ENCODE results near the gene FGF12. TPM values are rescaled to one million over a fixed set of nuclear protein-coding genes. Genes with fewer than 3 reads are reported as not detected.

Gene FGF12
- total RNA-seq, 3 donors from 2014 or later = 0.44 to 2.1 (median 0.66) TPM

GRCh38 chr3:192545333-192545732 lies 182.0 kb downstream of the FGF12 start:
- Histone ChIP-seq H3K4me1 (no peaks in the 10 kb centered on the region), H3K9me3 (no peaks in the 10 kb centered on the region), H3K27me3 (no peaks in the 10 kb centered on the region), H3K4me3 (no peak overlapping the region), H3K27ac (no peak overlapping the region), H3K36me3 (no peaks in the 10 kb centered on the region)
- DNase-seq (ENCODE audit: low spot score in 2 of 2) = no peak
- TF ChIP-seq POLR2AphosphoS5 (IDR thresholded peaks at IDR 0.05) (no peak), POLR2A (IDR thresholded peaks at IDR 0.05) (no peak)
- TF ChIP-seq, protein P1, sequence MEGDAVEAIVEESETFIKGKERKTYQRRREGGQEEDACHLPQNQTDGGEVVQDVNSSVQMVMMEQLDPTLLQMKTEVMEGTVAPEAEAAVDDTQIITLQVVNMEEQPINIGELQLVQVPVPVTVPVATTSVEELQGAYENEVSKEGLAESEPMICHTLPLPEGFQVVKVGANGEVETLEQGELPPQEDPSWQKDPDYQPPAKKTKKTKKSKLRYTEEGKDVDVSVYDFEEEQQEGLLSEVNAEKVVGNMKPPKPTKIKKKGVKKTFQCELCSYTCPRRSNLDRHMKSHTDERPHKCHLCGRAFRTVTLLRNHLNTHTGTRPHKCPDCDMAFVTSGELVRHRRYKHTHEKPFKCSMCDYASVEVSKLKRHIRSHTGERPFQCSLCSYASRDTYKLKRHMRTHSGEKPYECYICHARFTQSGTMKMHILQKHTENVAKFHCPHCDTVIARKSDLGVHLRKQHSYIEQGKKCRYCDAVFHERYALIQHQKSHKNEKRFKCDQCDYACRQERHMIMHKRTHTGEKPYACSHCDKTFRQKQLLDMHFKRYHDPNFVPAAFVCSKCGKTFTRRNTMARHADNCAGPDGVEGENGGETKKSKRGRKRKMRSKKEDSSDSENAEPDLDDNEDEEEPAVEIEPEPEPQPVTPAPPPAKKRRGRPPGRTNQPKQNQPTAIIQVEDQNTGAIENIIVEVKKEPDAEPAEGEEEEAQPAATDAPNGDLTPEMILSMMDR (IDR thresholded peaks at IDR 0.05) = no peak
- intact Hi-C loops (cut with DNase I; ENCODE audit: low total_unique reads) = no loop called here

DNA sequence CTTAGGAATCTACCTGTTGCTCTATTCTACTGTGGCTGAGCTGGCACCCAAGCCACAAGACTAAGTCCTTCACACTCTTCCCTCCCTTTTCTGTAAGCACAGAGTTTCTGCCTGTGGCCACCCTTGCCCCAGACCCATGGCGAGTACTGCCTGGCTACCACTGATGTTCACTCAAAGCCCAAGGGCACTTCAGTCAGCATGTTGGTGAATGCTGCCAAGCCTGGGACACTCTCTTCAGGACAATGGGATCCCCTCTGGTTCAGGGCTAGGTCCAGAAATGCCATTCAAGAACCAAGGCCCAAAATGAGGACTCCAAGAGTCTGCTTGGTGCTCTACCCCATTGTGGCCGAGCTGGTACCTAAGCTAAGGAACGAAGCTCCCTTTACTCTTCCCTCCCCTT lies 184.2 kb downstream of the FGF12 start:
- no peak for DNase-seq (ENCODE audit: low spot score in 2 of 2)
- no peaks in the 10 kb centered on the region for H3K4me1 ChIP-seq
- H3K4me3 ChIP-seq = no peak overlapping the region
- no peaks in the 10 kb centered on the region for H3K27me3 ChIP-seq
- H3K9me3 ChIP-seq = no peaks in the 10 kb centered on the region
- H3K27ac ChIP-seq = no peak overlapping the region
- no peak for TF ChIP-seq POLR2AphosphoS5 (IDR thresholded peaks at IDR 0.05)
- no peaks in the 10 kb centered on the region for H3K36me3 ChIP-seq
- intact Hi-C loops (cut with DNase I; ENCODE audit: low total_unique reads) = no loop called here

GRCh38 chr3:192516820-192517219 lies 210.5 kb downstream of the FGF12 start:
- DNase-seq (ENCODE audit: low spot score in 2 of 2) = no peak
- H3K27me3 ChIP-seq = peaks cover 0 to 20% of the 10 kb centered on the region in 2 donors
- H3K36me3 ChIP-seq = no peaks in the 10 kb centered on the region
- no peak overlapping the region for H3K4me3 ChIP-seq
- no peaks in the 10 kb centered on the region for H3K4me1 ChIP-seq
- no peak overlapping the region for H3K27ac ChIP-seq
- no peaks in the 10 kb centered on the region for H3K9me3 ChIP-seq
- intact Hi-C loops (cut with DNase I; ENCODE audit: low total_unique reads) = no loop called here
- TF ChIP-seq, protein P1 (IDR thresholded peaks at IDR 0.05) = no peak
- no peak for TF ChIP-seq POLR2A (IDR thresholded peaks at IDR 0.05)
- TF ChIP-seq POLR2AphosphoS5 (IDR thresholded peaks at IDR 0.05) = no peak

- Histone ChIP-seq H3K4me1 (no peaks in the 10 kb centered on the region), H3K4me3 (peak overlapping the region in 2 of 3 donors; percentile 56 to 71), H3K9me3 (no peaks in the 10 kb centered on the region), H3K27ac (no peak overlapping the region), H3K27me3 (peaks cover 0 to 20% of the 10 kb centered on the region in 2 donors), H3K36me3 (no peaks in the 10 kb centered on the region)
- DNase-seq (ENCODE audit: low spot score in 2 of 2) = no peak
- intact Hi-C loops (cut with DNase I; ENCODE audit: low total_unique reads) = no loop called here
- TF ChIP-seq, protein P1 (IDR thresholded peaks at IDR 0.05) = no peak
- no peak for TF ChIP-seq POLR2A (IDR thresholded peaks at IDR 0.05)
- no peak for TF ChIP-seq POLR2AphosphoS5 (IDR thresholded peaks at IDR 0.05)
Observed at GRCh38 chr3:192515664-192516045, 211.7 kb downstream of the FGF12 start.

DNA sequence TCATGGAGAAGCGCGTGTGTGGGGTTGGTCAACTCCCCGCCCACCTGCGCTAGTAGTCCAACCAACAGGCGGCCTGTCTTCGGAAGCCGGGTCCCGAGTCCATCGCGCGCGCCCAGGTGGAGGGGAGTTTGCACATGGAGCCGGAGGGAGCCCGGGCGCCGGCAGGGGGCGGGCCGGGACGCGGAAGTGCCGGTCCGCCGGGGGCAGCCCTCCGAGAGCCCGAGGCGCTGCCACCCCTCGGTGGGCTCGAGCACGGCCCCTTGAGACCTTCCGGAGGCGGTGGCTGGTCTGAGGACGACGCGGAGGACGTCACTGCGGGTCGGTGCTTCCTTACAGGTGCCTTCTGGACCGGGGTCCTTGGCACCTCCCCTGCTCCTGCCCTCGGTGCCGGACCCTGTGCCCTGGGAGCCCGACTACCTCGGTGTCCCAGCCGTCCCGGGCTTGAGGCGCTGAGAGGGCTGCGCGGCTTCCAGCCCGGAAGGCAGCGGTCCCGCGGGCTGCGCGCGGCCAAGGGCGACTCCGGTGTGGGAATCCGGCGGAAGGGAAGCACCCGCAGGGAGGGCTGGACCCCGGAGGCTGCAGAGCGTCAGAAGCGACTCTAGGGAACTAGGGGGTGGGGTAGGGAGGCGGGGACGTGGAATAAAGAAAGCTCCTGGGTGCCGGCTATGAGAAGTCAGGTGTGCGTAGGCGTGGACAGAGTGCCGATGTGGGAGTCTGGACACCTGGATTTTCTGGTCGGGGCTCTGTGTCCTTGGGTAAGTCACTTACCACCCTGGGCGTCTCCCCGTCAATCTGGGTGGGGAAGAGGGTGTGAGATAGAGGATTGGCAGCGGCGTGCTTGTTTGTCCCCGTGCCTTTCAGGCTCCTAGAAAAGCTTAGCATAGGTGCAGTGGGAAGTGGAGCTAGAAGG lies 212.3 kb downstream of the FGF12 start:
- no peaks in the 10 kb centered on the region for H3K9me3 ChIP-seq
- peaks cover 0 to 20% of the 10 kb centered on the region in 2 donors for H3K27me3 ChIP-seq
- H3K4me3 ChIP-seq = peak overlapping the region; percentile 37 to 71 (median 56)
- no peaks in the 10 kb centered on the region for H3K36me3 ChIP-seq
- intact Hi-C loops (cut with DNase I; ENCODE audit: low total_unique reads) = no loop called here
- H3K27ac ChIP-seq = no peak overlapping the region
- TF ChIP-seq POLR2AphosphoS5 (IDR thresholded peaks at IDR 0.05) (no peak), POLR2A (IDR thresholded peaks at IDR 0.05) (no peak)
- TF ChIP-seq, protein P1 (IDR thresholded peaks at IDR 0.05) = no peak
- H3K4me1 ChIP-seq = no peaks in the 10 kb centered on the region
- no peak for DNase-seq (ENCODE audit: low spot score in 2 of 2)

All from breast epithelium (tissue), 4 donors.